DMS 273 treated with DMSO at 0.1 percent for 48 hours (cell line): ENCODE data around the gene CKMT1B.
"Not testable (repeated sequence)": the region's sequence is repeated elsewhere in the genome, so short reads cannot be mapped to it uniquely, and the experiment has no call there.

Experiments used
- DNase-seq: peaks from one replicate; lab custom pipeline; 2025; lab: John Stamatoyannopoulos, UW

The CKMT1B gene

DNA sequence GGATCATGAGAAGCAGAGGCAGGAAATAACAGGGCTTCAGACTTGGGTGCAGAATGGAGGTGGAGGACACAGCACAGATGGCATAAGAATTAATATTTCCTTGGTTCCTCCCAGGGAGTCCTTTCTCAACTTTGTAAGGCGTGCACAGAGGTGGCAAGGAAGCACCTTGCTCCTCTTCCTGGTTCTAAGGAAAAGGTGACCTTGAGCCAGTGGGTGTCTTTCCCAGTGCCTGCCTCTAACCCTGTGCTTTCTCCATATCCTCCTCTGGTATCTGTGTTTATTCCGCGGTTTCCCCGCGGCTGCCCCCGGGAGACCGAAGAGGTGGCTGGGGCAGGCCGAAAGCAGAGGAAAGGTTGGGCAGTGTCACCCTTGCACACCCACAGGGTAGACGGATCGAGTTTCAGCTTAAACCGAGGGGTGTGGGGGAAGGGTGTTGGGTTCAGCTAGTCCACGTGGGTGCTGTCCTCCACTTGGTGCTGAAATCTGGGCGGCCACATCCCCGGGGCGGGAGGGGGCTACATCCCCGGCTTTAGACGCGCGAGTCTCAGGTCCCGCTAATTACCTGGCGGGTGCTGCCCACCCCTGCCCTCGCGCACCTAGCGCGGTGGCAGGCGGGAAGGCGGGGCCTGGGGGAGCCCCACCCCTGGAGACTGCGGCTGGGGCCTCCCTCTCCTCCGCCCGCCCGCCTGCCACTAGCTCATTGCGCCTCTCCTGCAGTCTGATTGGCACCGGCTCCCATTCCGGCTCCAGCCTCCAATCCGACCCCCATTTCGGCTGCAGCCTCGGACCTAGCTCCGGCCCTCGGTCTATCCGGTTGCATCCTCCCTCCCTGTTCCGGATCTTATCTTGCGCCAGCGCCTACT is at the start of gene CKMT1B:
TSS of gene CKMT1B (plus strand) at position 700 of the 863 bp plus-strand sequence. CDS start 192 bp downstream, outside the sequence.
- not testable (repeated sequence) for DNase-seq

DNA sequence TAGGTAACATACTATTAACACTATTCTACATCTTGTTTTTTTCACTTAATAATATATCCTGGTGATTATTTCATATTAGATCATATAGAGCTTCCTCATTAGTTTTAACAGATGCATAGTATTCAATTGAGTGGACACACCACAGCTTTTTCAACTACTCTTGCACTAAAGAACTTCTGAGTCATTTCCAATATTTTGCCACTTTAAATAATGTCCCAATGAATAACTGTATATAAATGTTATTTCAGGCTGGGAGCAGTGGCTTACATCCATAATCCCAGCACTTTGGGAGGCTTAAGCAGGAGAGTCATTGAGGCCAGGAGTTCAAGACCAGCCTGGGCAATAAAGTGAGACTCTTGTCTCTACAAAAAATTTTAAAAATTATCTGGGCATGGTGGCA is 49.6 kb upstream of the CKMT1B start:
- DNase-seq, result no peak

DNA sequence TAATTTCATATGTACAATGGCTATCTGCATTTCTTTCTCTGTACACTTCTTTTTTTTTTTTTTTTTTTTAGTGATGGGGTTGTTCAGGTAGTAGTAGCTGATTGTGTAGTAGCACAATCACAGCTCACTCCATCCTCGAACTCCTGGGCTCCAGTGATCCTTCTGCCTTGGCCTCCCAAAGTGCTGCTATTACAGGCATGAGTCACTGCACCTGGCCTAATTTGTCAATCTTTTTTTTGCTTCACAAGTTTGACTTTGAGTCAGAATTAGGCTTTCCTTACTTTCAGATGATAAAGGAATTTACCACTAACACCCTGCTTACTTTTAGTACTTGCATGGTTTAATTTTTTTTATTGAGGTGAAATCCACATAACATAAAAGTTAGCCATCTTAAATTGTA is 48.4 kb upstream of the CKMT1B start:
- no peak for DNase-seq

DNA sequence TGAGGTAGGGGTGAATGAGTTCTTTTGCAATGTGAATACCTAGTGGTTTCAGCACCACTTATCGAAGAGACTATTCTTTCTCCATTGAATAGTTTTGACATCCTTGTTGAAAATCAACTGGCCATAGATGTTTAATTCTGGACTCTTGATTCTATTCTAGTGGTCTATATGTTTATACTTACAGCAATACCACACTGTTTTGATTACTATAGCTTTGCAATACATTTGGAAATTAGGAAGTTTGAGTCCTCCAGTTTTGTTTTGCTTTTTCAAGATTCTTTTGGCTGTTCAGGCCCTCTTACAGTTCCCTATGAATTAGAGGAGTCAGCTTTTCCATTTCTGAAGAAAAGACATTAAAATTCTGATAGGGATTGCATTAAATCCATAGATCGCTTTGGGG is 46.3 kb upstream of the CKMT1B start:
- DNase-seq, result no peak

DNA sequence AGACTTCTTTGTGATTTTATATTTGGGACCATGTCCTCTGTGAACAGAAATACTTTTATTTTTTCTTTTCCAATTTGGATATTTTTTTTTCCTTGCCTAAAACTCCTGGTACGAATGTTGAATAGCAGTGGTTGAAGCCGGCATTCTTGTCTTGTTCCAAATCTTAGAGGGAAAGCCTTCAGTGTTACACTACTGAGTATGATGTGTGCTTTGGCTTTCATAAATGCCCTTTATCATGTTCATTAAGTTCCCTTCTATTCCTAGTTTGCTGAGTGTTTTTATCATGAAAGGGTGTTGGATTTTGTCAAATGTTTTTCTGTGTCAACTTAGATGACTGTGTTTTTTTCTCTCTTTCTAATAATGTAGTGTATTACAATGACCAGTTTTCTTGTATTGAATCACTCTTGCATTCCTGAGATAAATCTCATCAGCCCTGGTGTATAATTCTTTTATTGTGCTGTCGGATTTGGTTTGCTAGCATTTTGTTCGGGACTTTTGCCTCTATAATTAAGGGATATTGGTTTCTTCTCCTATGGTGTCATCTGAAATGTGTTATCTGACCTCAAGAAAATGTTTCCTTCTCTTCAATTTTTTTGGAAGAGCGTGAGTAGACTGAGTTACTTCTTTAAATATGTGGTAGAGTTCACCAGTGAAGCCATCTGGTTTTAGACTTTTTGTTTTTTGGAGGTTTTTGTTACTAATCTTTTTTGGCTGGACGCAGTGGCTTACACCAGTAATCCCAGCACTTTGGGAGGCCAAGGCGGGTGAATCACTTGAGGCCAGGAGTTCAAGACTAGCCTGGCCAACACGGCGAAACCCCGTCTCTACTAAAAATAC is 43.1 kb upstream of the CKMT1B start:
- no peak for DNase-seq

DNA sequence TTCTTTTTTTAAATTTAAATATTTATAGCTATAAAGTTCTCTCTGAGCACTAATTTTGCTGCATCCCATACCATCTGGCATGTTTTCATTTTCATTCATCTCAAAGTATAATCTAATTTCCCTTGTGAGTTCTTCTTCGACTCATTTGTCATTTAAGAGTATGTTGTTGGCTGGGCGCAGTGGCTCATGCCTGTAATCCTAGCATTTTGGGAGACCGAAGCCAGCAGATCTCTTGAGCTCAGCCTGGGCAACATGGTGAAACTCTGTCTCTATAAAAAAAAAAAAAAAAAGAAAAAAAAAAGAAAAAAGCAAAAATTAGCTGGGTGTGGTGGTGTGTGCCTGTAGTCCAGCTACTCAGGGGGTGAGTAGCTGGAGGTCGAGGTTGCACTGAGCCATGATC is 41.6 kb upstream of the CKMT1B start:
- DNase-seq, result no peak

DNA sequence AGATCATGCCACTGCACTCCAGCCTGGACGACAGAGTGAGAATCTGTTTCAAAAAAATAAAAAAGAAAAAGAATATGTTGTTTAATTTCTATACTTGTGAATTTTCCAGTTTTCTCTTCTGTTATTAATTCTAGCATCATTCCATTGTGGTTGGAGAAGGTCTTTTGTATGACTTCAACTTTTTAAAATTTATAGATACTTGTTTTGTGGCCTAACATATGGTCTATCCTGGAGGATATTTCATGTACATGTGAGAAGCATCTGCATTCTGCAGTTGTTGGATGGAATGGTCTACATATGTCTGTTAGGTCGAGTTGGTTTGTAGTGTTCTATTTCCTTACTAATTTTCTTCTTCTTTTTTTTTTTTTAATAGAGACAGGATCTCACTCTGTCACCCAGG is 40.8 kb upstream of the CKMT1B start:
- DNase-seq, result no peak

DNA sequence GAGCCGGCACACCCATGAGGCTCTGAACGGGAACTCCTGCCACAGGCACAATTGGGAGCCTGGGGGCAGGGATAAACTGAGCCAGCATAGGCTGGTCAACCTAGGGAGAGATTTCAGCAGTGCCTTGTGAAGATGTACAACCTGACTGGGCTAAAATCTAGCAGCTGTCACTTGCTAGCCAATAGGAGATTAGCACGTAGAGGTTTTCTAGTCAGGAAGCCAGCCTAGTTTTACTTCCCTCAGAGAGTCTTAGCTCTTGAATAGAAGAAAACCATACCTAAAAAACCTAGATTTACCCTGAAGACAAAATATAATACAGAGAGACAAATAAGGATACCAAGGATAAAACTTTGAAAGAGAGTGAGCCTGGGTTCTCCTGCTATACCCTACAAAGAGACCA is 31.1 kb upstream of the CKMT1B start:
- DNase-seq, result not testable (repeated sequence)

DNA sequence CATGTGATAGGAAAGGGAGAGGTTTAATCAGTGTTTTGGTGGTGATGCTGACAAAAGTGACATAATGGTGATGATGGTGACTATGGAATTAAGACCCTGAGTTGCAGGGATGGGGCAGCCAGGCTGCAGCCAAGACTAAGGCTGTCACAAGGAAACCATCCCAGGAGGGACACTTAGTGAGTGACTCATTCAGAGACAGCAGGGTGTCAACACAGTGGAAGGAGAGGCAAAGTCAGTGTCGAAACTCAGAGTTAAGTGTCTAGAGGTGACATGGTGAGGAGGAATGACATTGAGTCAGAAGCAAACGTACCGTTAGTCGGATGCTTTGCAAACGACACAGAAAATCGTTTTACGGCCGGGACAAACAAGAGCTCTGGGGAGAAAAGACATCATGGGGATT is 30.0 kb upstream of the CKMT1B start:
- DNase-seq, result not testable (repeated sequence)

DNA sequence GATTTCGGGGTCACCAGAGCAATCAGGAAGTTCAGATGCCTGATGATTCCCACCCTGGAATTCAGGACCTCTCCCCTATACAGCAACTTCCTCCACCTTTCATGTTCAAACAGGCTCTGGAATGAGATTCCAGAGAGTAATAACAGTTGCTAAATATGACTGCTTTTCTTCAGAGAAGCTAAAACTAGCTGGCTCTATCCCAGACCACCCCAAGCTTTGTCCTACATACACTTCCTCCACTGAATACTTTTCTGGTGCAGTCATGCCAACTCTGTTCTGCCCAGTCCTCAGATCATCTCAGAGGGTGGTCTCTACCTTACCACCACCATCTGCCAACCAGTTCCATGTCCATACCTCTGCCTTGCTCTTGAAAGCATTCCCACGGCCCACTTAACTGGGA is 27.2 kb upstream of the CKMT1B start:
- not testable (repeated sequence) for DNase-seq

DNA sequence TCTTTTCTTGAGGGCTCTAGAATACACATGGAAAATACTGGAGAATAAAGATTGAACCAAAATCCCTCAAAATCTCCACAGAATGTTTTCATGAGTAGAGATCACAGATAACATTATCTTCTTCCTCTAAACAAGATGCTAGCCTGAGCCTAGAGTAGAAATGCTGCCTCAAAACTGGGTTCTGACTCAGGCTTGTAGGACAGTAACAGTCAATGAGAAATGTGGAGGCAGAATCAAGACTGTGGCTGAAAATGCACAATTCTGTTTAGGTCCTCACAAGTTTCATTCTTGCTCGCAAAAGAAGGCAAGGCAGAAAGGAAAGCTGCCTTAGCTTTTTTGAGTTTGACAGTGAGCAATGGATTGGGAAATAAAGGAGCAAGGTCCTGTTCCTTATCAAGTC is 19.2 kb upstream of the CKMT1B start:
- not testable (repeated sequence) for DNase-seq

DNA sequence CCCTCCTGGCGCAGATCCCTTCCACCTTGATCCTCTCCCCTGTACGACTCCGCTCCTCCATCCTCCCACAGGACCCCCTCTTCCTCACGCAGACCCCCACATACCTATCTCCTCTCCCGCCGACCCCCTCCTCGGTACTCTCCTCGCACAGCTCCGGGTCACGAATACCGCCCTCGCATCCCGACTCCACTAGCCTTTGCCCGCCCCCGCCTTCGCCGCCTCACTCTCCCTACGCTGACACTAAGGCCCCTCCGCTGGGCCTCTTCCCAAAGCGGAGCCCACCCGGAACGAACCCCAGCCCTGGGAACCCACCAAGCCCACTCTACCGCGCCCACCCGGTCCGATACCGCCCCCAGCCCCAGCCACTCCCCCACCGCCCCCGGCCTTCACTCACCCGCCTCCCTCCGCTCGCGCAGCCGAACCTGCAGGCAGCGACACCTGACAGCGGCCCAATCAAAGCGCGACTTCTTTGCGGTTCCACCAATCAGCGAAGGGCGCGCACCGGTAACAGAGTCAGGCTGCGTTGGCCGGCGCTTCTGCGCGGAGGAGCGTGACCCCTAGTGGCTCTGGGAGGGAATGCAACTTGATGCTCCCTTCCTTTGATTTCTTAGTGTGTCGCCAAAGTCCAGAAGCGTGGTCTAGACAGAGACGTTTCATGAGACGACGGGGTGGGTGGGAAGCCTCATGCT is 3.9 kb upstream of the CKMT1B start, which contains the start of gene PPIP5K1:
TSS of gene PPIP5K1 (minus strand) at position 431 of the 689 bp plus-strand sequence. CDS start 5,704 bp downstream, outside the sequence.
- not testable (repeated sequence) for DNase-seq

DNA sequence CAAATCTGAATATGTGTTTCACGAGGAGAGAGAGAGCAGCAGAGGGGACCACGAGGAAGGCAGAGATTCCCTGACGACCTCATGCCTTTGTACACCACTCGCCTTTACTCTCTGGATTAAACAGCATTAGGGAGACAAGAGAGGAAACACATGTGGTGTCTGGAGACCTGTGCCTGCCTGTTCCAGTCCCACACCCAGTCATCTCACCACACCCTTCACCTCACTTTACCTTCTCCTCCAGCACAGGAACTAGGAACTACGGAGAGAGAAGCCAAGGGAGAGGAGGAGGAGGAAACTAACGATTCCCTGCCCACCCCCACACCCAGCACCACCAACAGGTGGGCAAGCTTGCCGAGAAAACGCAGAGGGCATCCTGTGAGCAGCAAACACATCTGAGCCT is 986 bp upstream of the CKMT1B start:
- DNase-seq, result not testable (repeated sequence)

DNA sequence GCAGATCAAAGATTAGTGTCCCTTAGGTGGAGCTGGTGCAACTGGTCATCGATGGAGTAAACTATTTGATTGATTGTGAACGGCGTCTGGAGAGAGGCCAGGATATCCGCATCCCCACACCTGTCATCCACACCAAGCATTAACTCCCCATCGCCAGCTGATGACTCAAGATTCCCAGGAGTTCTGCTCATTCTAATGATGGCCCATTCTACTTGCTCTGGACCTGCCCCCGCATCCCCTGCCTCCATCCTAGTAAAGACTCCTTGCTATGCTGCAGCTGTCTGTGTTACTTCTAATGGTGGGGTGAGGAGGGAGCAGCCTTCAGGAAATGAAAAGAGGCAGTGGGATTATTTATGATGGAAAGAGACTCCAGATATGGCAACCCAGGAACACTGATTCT is 5.3 kb downstream of the CKMT1B start:
- DNase-seq, result not testable (repeated sequence)

DNA sequence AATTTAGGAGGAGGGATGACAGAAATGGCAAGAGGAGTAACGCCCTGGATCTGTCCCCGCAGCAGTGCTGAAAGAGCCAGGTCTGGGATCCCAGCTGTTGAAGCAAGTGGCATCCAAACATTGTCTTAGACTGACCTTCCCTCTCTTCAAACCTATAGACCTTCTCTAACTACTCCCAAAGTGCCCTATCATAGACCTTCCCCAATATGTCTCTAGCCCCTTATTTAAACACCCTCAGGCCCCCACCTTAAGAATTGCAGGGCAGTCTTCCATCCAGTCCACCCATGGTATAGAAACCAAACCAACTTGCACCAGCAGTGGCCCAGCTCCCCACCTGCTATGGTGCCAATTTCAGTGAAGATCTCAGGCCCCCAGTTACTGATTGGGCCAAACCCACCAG is 6.4 kb downstream of the CKMT1B start:
- not testable (repeated sequence) for DNase-seq

DNA sequence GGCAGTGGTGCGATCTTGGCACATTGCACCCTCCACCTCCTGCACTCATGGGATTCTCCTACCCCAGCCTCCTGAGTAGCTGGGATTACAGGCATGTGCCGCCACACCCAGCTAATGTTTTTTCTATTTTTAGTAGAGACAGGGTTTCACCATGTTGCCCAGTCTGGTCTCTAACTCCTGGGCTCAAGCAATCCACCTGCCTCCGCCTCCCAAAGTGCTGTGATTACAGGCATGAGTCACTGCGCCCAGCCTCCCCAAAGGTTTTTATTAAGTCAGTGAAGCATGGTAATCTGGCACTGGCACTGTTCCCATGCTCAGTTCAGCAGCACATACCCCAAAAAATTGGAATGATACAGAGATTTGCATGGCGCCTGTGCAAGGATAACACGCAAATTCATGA is 8.4 kb downstream of the CKMT1B start:
- DNase-seq, result peak; percentile 38

DNA sequence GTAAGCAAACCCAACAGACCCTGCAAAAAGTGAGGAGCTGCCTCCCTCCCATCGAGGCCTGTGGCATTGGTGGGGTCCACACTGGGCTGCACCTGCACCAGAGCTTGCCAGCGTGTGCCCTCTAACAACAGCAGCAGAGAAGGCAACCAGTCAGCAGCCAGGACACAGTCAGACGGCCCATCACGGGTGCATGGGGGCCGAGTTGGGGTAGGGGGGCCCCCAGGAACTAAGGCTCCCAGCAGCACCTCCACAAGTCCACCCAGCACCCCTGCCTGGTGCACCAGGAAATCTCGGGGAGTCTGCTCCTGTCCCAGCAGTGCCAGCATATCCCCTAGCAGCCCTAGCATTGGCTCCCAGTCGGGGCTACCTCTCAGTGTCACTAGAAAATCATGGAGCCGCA is 23.9 kb downstream of the CKMT1B start:
- not testable (repeated sequence) for DNase-seq

DNA sequence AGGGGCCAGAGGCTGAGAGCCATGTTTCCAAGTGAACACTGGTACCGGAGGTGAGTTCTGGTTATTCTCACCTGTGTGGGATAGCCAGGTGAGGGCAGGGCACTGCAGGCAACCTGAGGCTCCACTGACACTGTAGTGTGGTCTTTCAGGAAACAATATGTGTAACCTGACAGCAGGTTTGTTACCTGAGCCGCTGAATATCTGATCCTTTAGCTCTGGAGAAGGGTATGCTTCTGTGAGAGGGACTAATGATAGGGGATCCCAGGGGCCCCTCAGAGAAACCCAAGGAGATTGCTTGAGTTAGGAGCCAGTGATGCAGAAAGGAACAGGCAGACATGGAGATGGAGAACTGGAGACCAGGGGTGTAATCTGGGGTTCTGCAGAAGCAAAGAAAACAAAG is 24.9 kb downstream of the CKMT1B start, which contains the start of gene STRC:
TSS of gene STRC (minus strand) at position 101 of the 400 bp plus-strand sequence. CDS start at position 23, 78 bp downstream.
- not testable (repeated sequence) for DNase-seq

DNA sequence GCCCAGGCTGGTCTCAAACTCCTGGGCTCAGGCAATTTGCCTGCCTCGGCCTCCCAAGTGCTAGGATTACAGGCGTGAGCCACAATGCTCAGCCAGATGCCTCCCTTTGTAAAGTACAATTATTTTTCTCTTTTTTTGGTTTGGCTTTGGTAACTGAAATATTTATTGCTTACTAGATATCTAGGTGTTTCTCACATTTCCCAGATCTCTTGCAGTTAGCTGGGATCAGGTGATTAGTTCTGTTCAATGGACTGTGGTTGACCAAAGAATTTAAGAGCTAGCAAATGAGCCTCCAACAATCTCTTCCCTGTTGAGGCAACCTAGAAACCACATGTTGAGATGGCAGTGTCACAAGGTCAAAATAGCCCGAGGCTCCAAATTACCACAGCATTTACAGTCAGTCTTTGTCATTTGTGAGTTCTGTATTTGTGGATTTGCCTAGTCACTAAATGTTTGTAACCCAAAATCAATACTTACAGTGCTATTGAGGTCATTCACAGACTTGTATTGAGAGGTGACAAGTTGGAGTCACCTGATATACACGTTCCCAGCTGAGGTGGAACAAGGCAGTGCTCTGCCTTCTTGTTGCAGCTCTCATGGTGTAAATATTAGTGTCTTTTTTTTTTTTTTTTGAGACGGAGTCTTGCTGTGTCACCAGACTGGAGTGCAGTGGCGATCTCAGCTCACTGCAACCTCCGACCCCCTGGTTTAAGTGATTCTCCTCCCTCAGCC is 28.4 kb downstream of the CKMT1B start:
- DNase-seq, result not testable (repeated sequence)

DNA sequence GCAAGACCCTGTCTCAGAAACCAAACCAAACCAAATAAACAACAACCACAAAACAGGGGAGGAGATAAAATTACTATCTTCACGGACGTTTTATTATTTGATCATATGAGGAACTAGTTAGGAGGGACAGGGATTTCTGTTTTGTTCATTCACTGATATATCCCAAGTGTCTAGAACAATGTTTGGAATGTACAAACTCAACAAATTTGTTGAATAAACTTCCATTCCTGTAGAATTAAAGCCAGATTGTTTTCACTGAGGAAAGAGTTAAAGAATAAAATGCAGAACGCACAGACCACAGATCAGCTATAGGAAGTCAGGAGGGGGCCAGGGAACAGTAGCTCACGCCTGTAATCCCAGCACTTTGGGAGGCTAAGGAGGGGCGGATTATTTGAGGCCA is 31.3 kb downstream of the CKMT1B start:
- no peak for DNase-seq

DNA sequence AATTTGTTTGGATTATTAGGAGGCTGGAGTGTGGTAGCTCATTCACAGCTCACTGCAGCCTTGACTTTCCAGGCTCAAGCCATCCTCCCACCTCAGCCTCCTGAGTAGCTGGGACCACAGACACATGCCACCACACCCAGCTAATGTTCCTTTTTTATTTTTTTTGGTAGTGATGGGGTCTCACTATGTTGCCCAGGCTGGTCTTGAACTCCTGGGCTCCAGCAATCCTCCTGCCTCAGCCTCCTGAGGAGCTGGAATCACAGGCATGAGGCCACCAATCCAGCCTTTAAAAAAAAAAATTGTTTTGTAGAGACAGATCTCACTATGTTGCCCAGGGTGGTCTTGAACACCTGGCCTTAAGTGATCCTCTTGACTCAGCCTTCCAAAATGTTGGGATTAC is 33.1 kb downstream of the CKMT1B start:
- DNase-seq, result not testable (repeated sequence)
